CD4-positive, alpha-beta T cell treated with Interleukin-6 at 100 ng/mL for 8 hours (primary cell): Measurements from ENCODE around the gene ZNF175.

Experiments
- DNase-seq: peaks from one replicate; pipeline ENCODE4 v3.0.0-alpha.2; 2020; ENCODE audit warnings: mixed read lengths, low spot score

ZNF175 gene

DNA sequence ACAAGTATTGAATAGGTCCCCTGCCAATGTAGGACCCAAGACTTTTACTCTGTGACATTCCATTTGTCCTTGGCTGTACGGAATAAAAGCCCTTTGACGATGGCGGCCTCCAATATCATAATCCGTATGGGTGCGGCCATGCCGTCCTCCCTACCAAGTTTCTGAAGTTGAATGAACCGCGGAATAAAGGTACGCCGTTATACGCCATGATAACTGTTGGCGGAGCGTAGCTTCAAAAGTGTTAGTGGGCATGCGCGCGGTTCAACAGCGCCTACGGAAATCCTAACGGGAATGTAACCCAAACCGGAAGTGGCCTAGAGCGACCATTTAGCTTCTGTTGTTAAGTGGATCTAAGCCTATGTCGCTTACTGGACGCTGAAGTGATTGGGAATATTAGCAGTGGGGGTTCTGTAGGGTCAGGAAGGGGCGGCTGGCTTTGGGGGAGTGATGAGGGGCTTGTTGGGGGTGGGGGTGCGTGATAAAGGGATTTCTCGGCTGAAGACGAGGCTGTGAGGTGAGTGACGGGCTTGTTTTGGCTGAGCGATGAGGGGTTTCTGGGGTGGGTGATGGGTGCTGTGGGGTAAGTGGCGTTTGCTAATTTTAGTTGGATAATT is at the start of gene ZNF175:
ZNF175 (plus strand) TSS at position 322 of the 614 bp plus-strand sequence. CDS start 2,047 bp downstream, outside the sequence.
- DNase-seq: peak; percentile 87

GRCh38 chr19:51521357-51521756 is 49.7 kb upstream of the ZNF175 start:
- DNase-seq: no peak

DNA sequence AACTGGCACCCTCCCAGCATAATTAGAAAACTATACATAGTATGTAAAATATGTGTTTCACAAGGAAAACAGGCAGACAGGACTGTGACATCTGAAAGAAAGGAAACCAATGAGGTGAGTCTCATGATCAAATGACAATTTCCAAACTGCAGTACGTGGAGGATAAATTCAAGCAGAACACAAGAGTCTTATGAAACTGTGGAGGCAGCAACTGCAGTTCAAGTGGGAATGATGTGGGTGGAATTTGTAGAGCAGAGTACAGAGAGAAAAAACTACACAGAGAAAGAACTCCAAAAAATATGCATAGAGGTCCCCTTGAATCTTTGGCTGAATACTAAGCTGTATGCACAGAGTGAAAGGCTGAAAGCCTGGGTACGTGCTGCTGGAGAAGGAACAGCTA is 49.3 kb upstream of the ZNF175 start:
- DNase-seq: no peak

GRCh38 chr19:51524666-51525264 is 46.3 kb upstream of the ZNF175 start:
- no peak for DNase-seq

GRCh38 chr19:51525651-51526050 is 45.4 kb upstream of the ZNF175 start:
- DNase-seq: no peak

GRCh38 chr19:51529301-51529700 is 41.8 kb upstream of the ZNF175 start:
- DNase-seq: no peak

- DNase-seq: no peak
Observed at GRCh38 chr19:51530616-51531015, 40.5 kb upstream of the ZNF175 start.

DNA sequence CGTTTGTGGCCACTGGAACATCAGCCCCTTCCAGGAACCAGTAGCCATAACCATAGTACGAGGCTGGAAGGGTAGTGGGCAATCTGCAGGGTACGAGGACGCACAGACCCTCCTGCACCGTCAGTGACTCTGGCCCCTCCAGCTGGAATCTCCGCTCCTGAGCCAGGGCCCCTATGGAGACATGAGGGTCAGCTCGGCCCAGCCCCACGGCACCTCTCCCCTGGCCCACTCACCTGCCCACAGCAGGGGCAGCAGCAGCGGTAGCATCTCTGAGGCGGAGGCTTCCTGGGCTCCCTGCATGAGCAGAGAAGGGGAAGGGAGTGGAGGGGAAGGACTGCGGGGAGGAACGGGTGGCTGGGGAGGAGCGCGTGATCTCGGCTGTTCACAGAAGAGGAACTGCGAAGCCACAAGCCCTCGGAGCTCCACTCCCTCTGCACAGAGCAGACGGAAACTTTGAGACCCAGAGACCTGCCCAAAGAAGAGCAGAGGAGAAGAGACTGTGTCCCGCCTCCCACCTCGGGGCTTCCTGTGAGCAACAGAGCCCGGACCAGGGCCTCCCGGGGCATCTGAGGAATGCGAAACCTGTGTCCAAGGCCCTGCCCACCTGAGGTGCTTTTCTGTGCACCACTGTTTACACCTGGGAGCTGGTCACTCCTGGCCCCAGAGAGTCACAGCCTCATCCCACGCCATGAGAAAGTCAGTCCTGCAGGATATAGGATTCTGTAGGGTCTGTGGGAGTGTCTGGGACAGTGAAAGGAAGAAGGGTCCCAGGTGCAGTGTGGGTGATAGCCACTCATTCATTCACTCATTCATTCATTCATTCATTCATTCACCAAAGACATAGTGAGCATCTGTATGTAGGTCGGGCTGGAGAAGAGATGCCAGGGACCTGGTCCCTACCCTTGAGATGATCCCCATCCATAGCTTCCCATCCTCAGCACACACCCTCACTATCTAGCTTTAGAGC is 39.5 kb upstream of the ZNF175 start, which contains the start of gene SIGLEC6:
SIGLEC6 (minus strand) TSS at position 322 of the 967 bp plus-strand sequence; CDS start at position 300, 22 bp downstream.
- peak; percentile 6 for DNase-seq

- no peak for DNase-seq
Observed at GRCh38 chr19:51535535-51535934, 35.5 kb upstream of the ZNF175 start.

- no peak for DNase-seq
Observed at GRCh38 chr19:51539821-51540366, 31.2 kb upstream of the ZNF175 start.

- no peak for DNase-seq
Observed at GRCh38 chr19:51541458-51542357, 29.4 kb upstream of the ZNF175 start.

GRCh38 chr19:51542699-51543098 is 28.4 kb upstream of the ZNF175 start:
- DNase-seq: no peak

GRCh38 chr19:51544038-51544437 is 27.0 kb upstream of the ZNF175 start:
- DNase-seq: no peak

GRCh38 chr19:51546107-51546649 is 24.9 kb upstream of the ZNF175 start:
- no peak for DNase-seq

DNA sequence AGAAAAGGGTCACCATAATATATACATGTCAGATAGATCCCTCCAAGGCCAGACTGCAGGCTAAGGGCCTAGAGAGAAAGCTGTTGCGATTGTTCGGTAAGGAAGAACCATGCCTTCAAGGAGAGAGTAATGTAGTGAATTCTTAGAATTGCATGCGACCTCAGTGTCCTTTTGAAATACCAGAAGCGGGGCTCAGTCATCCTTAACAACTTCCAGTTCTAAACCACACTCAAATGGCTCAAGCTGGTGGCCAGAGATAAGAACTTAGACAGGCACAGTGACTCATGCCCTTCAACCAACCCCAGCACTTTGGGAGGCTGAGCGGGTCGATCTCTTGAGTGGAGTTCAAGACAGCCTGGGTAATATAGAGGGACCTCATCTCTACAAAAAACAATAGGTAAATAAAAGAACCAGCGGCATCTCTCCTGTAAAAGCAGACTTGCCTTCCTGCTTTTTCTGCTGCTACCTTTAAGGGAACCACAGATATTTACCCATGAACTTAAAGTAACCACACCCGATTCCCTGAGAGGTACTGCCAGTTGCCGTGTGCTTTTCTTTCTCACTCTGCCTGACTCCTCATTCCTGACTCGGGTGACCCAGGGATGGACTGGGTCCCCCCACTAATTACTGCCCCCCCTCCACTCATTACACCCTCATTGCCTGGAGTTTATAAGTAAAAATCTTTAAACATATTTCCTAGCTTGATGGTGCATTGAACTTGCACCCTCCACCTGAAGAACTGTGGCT is 24.3 kb upstream of the ZNF175 start:
- no peak for DNase-seq

- no peak for DNase-seq
Observed at GRCh38 chr19:51547397-51548212, 23.5 kb upstream of the ZNF175 start.

DNA sequence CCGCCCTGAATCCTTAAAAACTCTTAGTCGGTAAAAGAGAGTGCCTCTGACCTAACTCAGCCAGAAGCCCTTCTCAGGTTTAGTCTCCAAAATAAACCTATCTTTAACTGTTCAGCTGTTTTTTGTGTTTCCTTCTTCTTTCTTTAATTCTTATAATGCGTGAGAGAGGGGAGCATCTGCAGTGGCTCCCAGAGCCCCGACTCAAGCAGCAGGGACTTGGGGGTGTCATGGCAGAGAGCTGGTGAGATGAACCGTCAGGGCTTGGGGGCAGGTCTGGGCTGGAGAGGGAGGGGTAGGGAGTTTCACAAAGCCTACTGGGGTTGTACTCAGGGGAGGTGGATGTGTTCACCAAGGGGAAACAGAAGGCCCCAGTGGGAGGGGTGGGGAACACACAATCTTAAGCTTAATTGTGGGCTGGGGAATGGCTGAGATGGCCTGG is 22.9 kb upstream of the ZNF175 start:
- DNase-seq: no peak

DNA sequence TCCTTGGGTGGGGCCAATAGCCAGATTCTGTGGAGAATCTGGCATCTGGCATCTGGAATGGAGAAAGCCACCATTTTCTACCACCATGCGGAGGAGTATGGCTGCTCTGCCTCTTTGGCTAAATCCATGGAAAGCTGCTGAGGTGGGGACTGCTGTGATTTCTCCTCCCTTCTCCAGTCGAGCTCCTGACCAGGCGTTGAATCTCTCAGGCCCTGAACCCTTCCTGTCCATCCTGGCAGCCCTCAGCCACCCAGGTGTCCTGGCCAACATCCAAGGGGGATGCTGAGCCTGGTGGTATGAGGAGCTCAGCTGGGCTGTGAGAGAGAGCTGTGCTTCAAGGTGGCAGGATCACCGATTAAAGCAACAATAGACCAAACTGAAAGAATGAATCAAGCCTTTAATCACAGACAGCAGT is 22.2 kb upstream of the ZNF175 start:
- DNase-seq: no peak
